Left lung (tissue), 10 donors: ENCODE results near the gene PRKG2. TPM values are rescaled to one million over a fixed set of nuclear protein-coding genes. Genes with fewer than 3 reads are reported as not detected.
"Not testable (repeated sequence)": the region's sequence is repeated elsewhere in the genome, so short reads cannot be mapped to it uniquely, and the experiment has no call there.

Source experiments
- ATAC-seq: fragments of 200-7000 bp; cut with Tn5 transposase; one replicate; pipeline ENCODE4 v1.9.1; 2020; ENCODE audit warnings: moderate library complexity
- DNase-seq, 4 donors: peaks; one replicate each; pipeline ENCODE4 v3.0.0-alpha.2; 2013 to 2020
- H3K27ac ChIP-seq, 2 donors: fragments of 200-600 bp; sonication (generic) in 1 of 2; one replicate each; pipeline versions ENCODE4 v1.5.0 to v1.8.0; 2020 to 2021
- H3K27me3 ChIP-seq, 2 donors: fragments of 200-600 bp; sonication (generic) in 1 of 2; one replicate each; pipeline versions ENCODE4 v1.5.0 to v1.8.0; 2020 to 2021
- H3K36me3 ChIP-seq, 2 donors: fragments of 200-600 bp; sonication (generic) in 1 of 2; one replicate each; pipeline versions ENCODE4 v1.5.0 to v1.8.0; 2020 to 2021
- H3K4me1 ChIP-seq, 2 donors: fragments of 200-600 bp; one replicate each; pipeline ENCODE4 v1.8.0; 2021
- H3K4me3 ChIP-seq, 2 donors: fragments of 200-600 bp; sonication (generic) in 1 of 2; one replicate each; pipeline versions ENCODE4 v1.5.0 to v1.8.0; 2020 to 2021; ENCODE audit warnings: mild to moderate bottlenecking in 1 of 2
- H3K9me3 ChIP-seq, 2 donors: fragments of 200-600 bp; sonication (generic) in 1 of 2; one replicate each; pipeline versions ENCODE4 v1.5.0 to v1.8.0; 2020 to 2021
- intact Hi-C, 2 donors: fragments of 100-400 bp; cut with DNase I; formaldehyde crosslinking; loops; one replicate each; pipeline versions ENCODE4 v1.11.2 to v1.14.2; 2022
- polyA plus RNA-seq, 6 donors: library from polyadenylated mRNA; unstranded; fragments of 120-200 nt; gene quantifications; one replicate each; pipeline ENCODE4 v1.2.1, GENCODE V29; 2013; ENCODE audit not compliant: insufficient read length in 6 of 6
- total RNA-seq, 2 donors: library from RNA; stranded (reverse); fragmentation: NEBNext Ultra II Directional; extraction: Animal tissue kit (Norgen Biotek cat#: 25700); gene quantifications; one replicate each; pipeline ENCODE4 v1.2.1, GENCODE V29; 2021
- TF ChIP-seq, protein P1 (sequence below), 2 donors: fragments of 200-600 bp; sonication (generic) in 1 of 2; IDR thresholded peaks; one replicate each; pipeline versions ENCODE4 v1.5.0 to v1.8.0; 2021; ENCODE audit warnings: antibody characterized with exemption in 2 of 2
- donor health status: DM: no; HTN: yes; CAD: no.
- donor health status: DM: no; HTN: no; CAD: no.

Gene PRKG2
- total and polyA plus RNA-seq, 8 donors = 2.0 to 6.2 (median 3.4) TPM

DNA sequence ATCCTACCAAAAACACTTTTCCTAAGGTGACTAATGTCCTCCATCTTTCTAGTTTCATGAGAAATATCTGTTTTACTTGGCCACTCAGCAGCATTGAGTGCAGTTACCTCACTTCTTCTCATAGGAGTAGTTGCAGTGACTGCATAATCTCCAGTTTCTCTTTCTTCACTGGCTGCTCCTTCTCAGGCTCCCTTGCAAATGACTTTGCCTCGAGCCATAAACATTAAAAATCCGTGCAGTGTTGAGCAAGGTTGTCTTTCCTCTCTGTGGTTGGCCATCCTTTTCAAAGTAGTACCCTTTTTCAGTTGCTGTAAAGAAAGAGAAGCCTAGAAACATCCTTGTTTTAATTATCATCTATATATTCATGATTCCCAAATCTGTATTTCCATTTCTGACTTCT is 10.2 kb upstream of the PRKG2 start:
- no peak overlapping the region for H3K4me3 ChIP-seq
- no peak overlapping the region for H3K27ac ChIP-seq
- TF ChIP-seq, protein P1, sequence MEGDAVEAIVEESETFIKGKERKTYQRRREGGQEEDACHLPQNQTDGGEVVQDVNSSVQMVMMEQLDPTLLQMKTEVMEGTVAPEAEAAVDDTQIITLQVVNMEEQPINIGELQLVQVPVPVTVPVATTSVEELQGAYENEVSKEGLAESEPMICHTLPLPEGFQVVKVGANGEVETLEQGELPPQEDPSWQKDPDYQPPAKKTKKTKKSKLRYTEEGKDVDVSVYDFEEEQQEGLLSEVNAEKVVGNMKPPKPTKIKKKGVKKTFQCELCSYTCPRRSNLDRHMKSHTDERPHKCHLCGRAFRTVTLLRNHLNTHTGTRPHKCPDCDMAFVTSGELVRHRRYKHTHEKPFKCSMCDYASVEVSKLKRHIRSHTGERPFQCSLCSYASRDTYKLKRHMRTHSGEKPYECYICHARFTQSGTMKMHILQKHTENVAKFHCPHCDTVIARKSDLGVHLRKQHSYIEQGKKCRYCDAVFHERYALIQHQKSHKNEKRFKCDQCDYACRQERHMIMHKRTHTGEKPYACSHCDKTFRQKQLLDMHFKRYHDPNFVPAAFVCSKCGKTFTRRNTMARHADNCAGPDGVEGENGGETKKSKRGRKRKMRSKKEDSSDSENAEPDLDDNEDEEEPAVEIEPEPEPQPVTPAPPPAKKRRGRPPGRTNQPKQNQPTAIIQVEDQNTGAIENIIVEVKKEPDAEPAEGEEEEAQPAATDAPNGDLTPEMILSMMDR (IDR thresholded peaks at IDR 0.05) = no peak
- intact Hi-C loops = no loop called here
- ATAC-seq = no peak
- no peaks in the 10 kb centered on the region for H3K9me3 ChIP-seq
- H3K27me3 ChIP-seq = no peaks in the 10 kb centered on the region
- no peaks in the 10 kb centered on the region for H3K4me1 ChIP-seq
- H3K36me3 ChIP-seq = no peaks in the 10 kb centered on the region
- no peak for DNase-seq

DNA sequence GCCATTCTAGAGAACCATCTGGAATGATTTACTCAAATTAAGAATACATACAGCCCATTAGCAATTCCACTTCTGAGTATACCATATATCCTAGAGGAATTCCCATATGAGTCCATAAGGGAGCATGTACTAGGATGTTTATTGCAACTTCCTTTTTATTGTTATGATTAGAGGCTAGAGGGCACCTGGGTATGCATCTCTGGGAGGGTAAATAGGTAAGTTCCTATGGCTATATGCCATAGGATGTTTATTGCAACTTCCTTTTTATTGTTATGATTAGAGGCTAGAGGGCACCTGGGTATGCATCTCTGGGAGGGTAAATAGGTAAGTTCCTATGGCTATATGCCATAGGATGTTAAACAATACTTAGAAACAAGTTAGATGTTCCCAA is 7.1 kb upstream of the PRKG2 start:
- ATAC-seq, H3K4me1 ChIP-seq, H3K27ac ChIP-seq, DNase-seq, H3K27me3 ChIP-seq, H3K36me3 ChIP-seq, H3K4me3 ChIP-seq, H3K9me3 ChIP-seq, intact Hi-C loops: not testable (repeated sequence)

GRCh38 chr4:81221303-81222081 is 6.5 kb upstream of the PRKG2 start:
- Histone ChIP-seq H3K4me3 (no peak overlapping the region), H3K27ac (no peak overlapping the region), H3K4me1 (no peaks in the 10 kb centered on the region), H3K36me3 (no peaks in the 10 kb centered on the region), H3K9me3 (no peaks in the 10 kb centered on the region), H3K27me3 (peaks cover 0 to 5% of the 10 kb centered on the region in 2 donors)
- DNase-seq (no peak), ATAC-seq (no peak)
- TF ChIP-seq, protein P1 (IDR thresholded peaks at IDR 0.05) = no peak
- intact Hi-C loops = no loop called here

GRCh38 chr4:81220271-81220670 is 5.2 kb upstream of the PRKG2 start:
- no peaks in the 10 kb centered on the region for H3K36me3 ChIP-seq
- intact Hi-C loops = no loop called here

GRCh38 chr4:81218206-81218605 is 3.2 kb upstream of the PRKG2 start:
- Histone ChIP-seq H3K4me1 (peaks cover 6 to 8% of the 10 kb centered on the region in 2 donors), H3K36me3 (no peaks in the 10 kb centered on the region), H3K27ac (no peak overlapping the region), H3K4me3 (no peak overlapping the region), H3K27me3 (peaks cover 18 to 38% of the 10 kb centered on the region in 2 donors), H3K9me3 (no peaks in the 10 kb centered on the region)
- intact Hi-C loops = no loop called here
- no peak for ATAC-seq
- DNase-seq = no peak
- TF ChIP-seq, protein P1 (IDR thresholded peaks at IDR 0.05) = no peak

More at GRCh38 chr4:81220271-81220670, 5.2 kb upstream of the PRKG2 start:
- no peak for ATAC-seq
- no peaks in the 10 kb centered on the region for H3K9me3 ChIP-seq
- peaks cover 0 to 17% of the 10 kb centered on the region in 2 donors for H3K27me3 ChIP-seq
- H3K4me1 ChIP-seq = peaks cover 0 to 5% of the 10 kb centered on the region in 2 donors
- TF ChIP-seq, protein P1 (IDR thresholded peaks at IDR 0.05) = no peak
- DNase-seq = no peak
- no peak overlapping the region for H3K27ac ChIP-seq
- H3K4me3 ChIP-seq = no peak overlapping the region
